WTC11 (cell line): ENCODE measurements around the gene TNFAIP3.

Experiments used
- AR ChIP-seq: fragments of 250-450 bp; sonication (Bioruptor Pico); IDR thresholded peaks from 2 replicates; pipeline ENCODE4 v1.9.0; 2021; ENCODE audit warnings: mild to moderate bottlenecking
- CREB1 ChIP-seq: sonication (generic); formaldehyde crosslinking; IDR thresholded peaks from 2 replicates; pipeline ENCODE4 v1.8.0; 2023; ENCODE audit warnings: mild to moderate bottlenecking, missing genetic modification reagents
- CTCF ChIP-seq: fragments of 200-600 bp; IDR thresholded peaks from 2 replicates; pipeline ENCODE4 v1.8.0; 2022; ENCODE audit warnings: antibody characterized with exemption
- FOXP4 ChIP-seq: sonication (generic); formaldehyde crosslinking; IDR thresholded peaks from 2 replicates; pipeline ENCODE4 v1.8.0; 2022; ENCODE audit warnings: mild to moderate bottlenecking, missing genetic modification reagents
- JUN ChIP-seq: sonication (generic); formaldehyde crosslinking; IDR thresholded peaks from 2 replicates; pipeline ENCODE4 v1.8.0; 2023; ENCODE audit warnings: mild to moderate bottlenecking, missing genetic modification reagents
- MAX ChIP-seq: sonication (generic); formaldehyde crosslinking; IDR thresholded peaks from 2 replicates; pipeline ENCODE4 v1.8.0; 2022; ENCODE audit warnings: mild to moderate bottlenecking, missing genetic modification reagents
- NFE2L1 ChIP-seq: sonication (generic); formaldehyde crosslinking; IDR thresholded peaks from 2 replicates; pipeline ENCODE4 v1.8.1; 2023; ENCODE audit warnings: missing genetic modification reagents
- NR1H2 ChIP-seq: sonication (generic); formaldehyde crosslinking; IDR thresholded peaks from 2 replicates; pipeline ENCODE4 v1.9.0; 2021; ENCODE audit warnings: mild to moderate bottlenecking, moderate library complexity, missing genetic modification reagents
- USF1 ChIP-seq: sonication (generic); formaldehyde crosslinking; IDR thresholded peaks from 2 replicates; pipeline ENCODE4 v1.8.0; 2022; ENCODE audit warnings: mild to moderate bottlenecking, missing genetic modification reagents
- USF2 ChIP-seq: sonication (generic); formaldehyde crosslinking; IDR thresholded peaks from 2 replicates; pipeline ENCODE4 v1.8.1; 2023; ENCODE audit warnings: mild to moderate bottlenecking, missing genetic modification reagents, moderate library complexity
- ZNF121 ChIP-seq: sonication (generic); formaldehyde crosslinking; IDR thresholded peaks from 2 replicates; pipeline ENCODE4 v1.8.0; 2023; ENCODE audit warnings: missing genetic modification reagents
- ZNF423 ChIP-seq: fragments of 250-450 bp; sonication (Bioruptor Pico); IDR thresholded peaks from 2 replicates; pipeline ENCODE4 v2.1.2; 2022; ENCODE audit warnings: mild to moderate bottlenecking, moderate library complexity

GRCh38 chr6:137866200-137866913 is 702 bp upstream of the TNFAIP3 start:
- TF ChIP-seq CTCF, result no peak
- no peak for TF ChIP-seq NFE2L1 (CRISPR knock-in tag)
- peak; percentile 89 for TF ChIP-seq ZNF423 (CRISPR knock-in tag)
- TF ChIP-seq ZNF121, result no peak
- TF ChIP-seq USF1 (CRISPR knock-in tag), result no peak; the same call in 1 of the 2 replicates
- TF ChIP-seq JUN (CRISPR knock-in tag), result no peak
- TF ChIP-seq CREB1 (CRISPR knock-in tag), result no peak
- no peak for TF ChIP-seq AR
- TF ChIP-seq USF2 (CRISPR knock-in tag), result no peak
- TF ChIP-seq NR1H2, result no peak
- 0 out of 2 replicates have a peak, but pooled peaks have one; percentile 26 for TF ChIP-seq MAX (CRISPR knock-in tag)
- no peak for TF ChIP-seq FOXP4 (CRISPR knock-in tag)
